HCT116 (cell line): ENCODE data around the gene KIAA1328. TPM values are rescaled to one million over a fixed set of nuclear protein-coding genes. Genes with fewer than 3 reads are reported as not detected.

Experiments
- ATAC-seq: fragments of 200-7000 bp; cut with Tn5 transposase; 2 replicates; pipeline ENCODE4 v1.9.1; 2020; ENCODE audit warnings: mild to moderate bottlenecking, moderate library complexity
- BruUV-seq: library from RNA; stranded (reverse); fragments of 400-500 nt; replicated peaks from 2 replicates; lab custom pipeline; 2021; lab: Mats Ljungman, UMichigan
- CTCF ChIA-PET: fragments of 300-600 bp; sonication (Branson Sonifier 250); formaldehyde crosslinking; loops from one replicate; lab custom pipeline; 2021; ENCODE audit warnings: antibody characterized with exemption; lab: Charles Lee
- POLR2A ChIA-PET: fragments of 300-600, 350-600 bp; sonication (Branson Sonifier 250); formaldehyde crosslinking; loops from one replicate; lab custom pipeline; 2021; ENCODE audit warnings: antibody characterized with exemption; lab: Charles Lee
- RAD21 ChIA-PET, 2 experiments: fragments of 300-600 bp; sonication (Branson Sonifier 250); formaldehyde crosslinking; loops; one replicate each; lab custom pipeline; 2023; ENCODE audit warnings: low total read pairs in 2 of 2; ENCODE audit not compliant: uncharacterized antibody in 2 of 2, unreplicated experiment in 2 of 2, low non-redundant PET in 1 of 2; lab: Charles Lee
- DNase-seq: peaks from one replicate; pipeline ENCODE4 v3.0.0-alpha.2; 2010; ENCODE audit warnings: low read depth, low spot score
- H2AFZ ChIP-seq: fragments of 200-600 bp; shearing (Covaris generic), sonication (generic); 2 replicates; pipeline ENCODE4 v1.6.1; 2017; ENCODE audit warnings: low read depth, mixed run types, mixed read lengths, antibody characterized with exemption, low read length; ENCODE audit not compliant: poor library complexity, severe bottlenecking
- H3K27ac ChIP-seq: 2 replicates; pipeline ENCODE4 v1.5.1; 2012; ENCODE audit warnings: low read depth, low read length
- H3K27me3 ChIP-seq: fragments of 200-600 bp; sonication (generic); 2 replicates; pipeline ENCODE4 v1.6.1; 2016; ENCODE audit warnings: mixed run types, low read length, mixed read lengths; ENCODE audit not compliant: insufficient read depth
- H3K36me3 ChIP-seq, 2 experiments: fragments of 200-500 bp in 1 of 2; fragments of 200-600 bp in 1 of 2; sonication (Bioruptor generic) in 1 of 2; sonication (generic) in 1 of 2; 2 replicates each; pipeline versions ENCODE4 v1.5.1 to v1.6.1; 2014 to 2016; ENCODE audit warnings: low read length in 2 of 2, inconsistent platforms in 1 of 2, mixed read lengths in 1 of 2, mixed run types in 1 of 2; ENCODE audit not compliant: insufficient read depth in 2 of 2, control insufficient read depth in 1 of 2
- H3K4me1 ChIP-seq, 2 experiments: fragments of 200-600 bp in 1 of 2; sonication (generic) in 1 of 2; 2 replicates each; pipeline versions ENCODE4 v1.5.1 to v1.6.1; 2012 to 2017; ENCODE audit warnings: low read length in 2 of 2, inconsistent platforms in 1 of 2, mild to moderate bottlenecking in 1 of 2, mixed read lengths in 1 of 2, mixed run types in 1 of 2, moderate library complexity in 1 of 2; ENCODE audit not compliant: insufficient read depth in 2 of 2, control insufficient read depth in 1 of 2
- H3K4me2 ChIP-seq: fragments of 200-600 bp; sonication (generic); 2 replicates; pipeline ENCODE4 v1.6.1; 2017; ENCODE audit warnings: mixed run types, low read length, mixed read lengths
- H3K4me3 ChIP-seq, 2 experiments: fragments of 200-600 bp in 1 of 2; sonication (generic) in 1 of 2; replicated peaks in 1 of 2; 2 replicates each; pipeline ENCODE4 v1.5.1; 2011 to 2016; ENCODE audit warnings: low read length in 2 of 2, control low read depth in 1 of 2, low read depth in 1 of 2, mild to moderate bottlenecking in 1 of 2, mixed read lengths in 1 of 2, mixed run types in 1 of 2
- H3K79me2 ChIP-seq: fragments of 200-600 bp; sonication (generic); 2 replicates; pipeline ENCODE4 v1.6.1; 2017; ENCODE audit warnings: mild to moderate bottlenecking, mixed run types, low read length, moderate library complexity, mixed read lengths; ENCODE audit not compliant: insufficient read depth
- H3K9ac ChIP-seq: fragments of 200-600 bp; sonication (generic); 2 replicates; pipeline ENCODE4 v1.6.1; 2016; ENCODE audit warnings: low read length, mixed read lengths
- H3K9me2 ChIP-seq: fragments of 200-600 bp; sonication (generic), shearing (Covaris generic); 2 replicates; pipeline ENCODE4 v1.6.1; 2017; ENCODE audit warnings: mixed run types, mild to moderate bottlenecking, moderate library complexity; ENCODE audit not compliant: insufficient read depth
- H3K9me3 ChIP-seq, 2 experiments: fragments of 200-500 bp in 1 of 2; fragments of 200-600 bp in 1 of 2; sonication (Bioruptor generic) in 1 of 2; sonication (generic) in 1 of 2; 2 replicates each; pipeline ENCODE4 v1.6.1; 2014 to 2017; ENCODE audit warnings: low read length in 2 of 2, mixed read lengths in 2 of 2, inconsistent platforms in 1 of 2, low read depth in 1 of 2, mild to moderate bottlenecking in 1 of 2, mixed run types in 1 of 2, moderate library complexity in 1 of 2; ENCODE audit not compliant: control insufficient read depth in 1 of 2, insufficient read depth in 1 of 2
- H4K20me1 ChIP-seq: fragments of 200-600 bp; sonication (generic), shearing (Covaris generic); 2 replicates; pipeline ENCODE4 v1.6.1; 2017; ENCODE audit warnings: mixed run types, mild to moderate bottlenecking, moderate library complexity; ENCODE audit not compliant: insufficient read depth
- CBX3 ChIP-seq: IDR thresholded peaks from 2 replicates; pipeline ENCODE4 v1.6.1; 2012; ENCODE audit warnings: low read depth
- CEBPB ChIP-seq: IDR thresholded peaks from 2 replicates; pipeline ENCODE4 v1.6.1; 2012; ENCODE audit warnings: low read depth
- EGR1 ChIP-seq: IDR thresholded peaks from 2 replicates; pipeline ENCODE4 v1.6.1; 2012; ENCODE audit warnings: low read depth
- ELF1 ChIP-seq: IDR thresholded peaks from 2 replicates; pipeline ENCODE4 v1.6.1; 2012; ENCODE audit warnings: low read depth, borderline replicate concordance
- EZH2 ChIP-seq: fragments of 200-600 bp; sonication (generic); IDR thresholded peaks from 2 replicates; pipeline ENCODE4 v1.6.1; 2017; ENCODE audit warnings: antibody characterized with exemption, mixed run types
- EZH2phosphoT487 ChIP-seq: fragments of 200-600 bp; IDR thresholded peaks from 2 replicates; pipeline ENCODE4 v1.6.1; 2018; ENCODE audit warnings: antibody characterized with exemption, borderline replicate concordance
- FOSL1 ChIP-seq: IDR thresholded peaks from 2 replicates; pipeline ENCODE4 v1.6.1; 2012; ENCODE audit warnings: low read depth
- JUND ChIP-seq: IDR thresholded peaks from 2 replicates; pipeline ENCODE4 v1.6.1; 2012
- POLR2A ChIP-seq: IDR thresholded peaks from 2 replicates; pipeline ENCODE4 v1.7.0; 2011; ENCODE audit warnings: borderline replicate concordance; ENCODE audit not compliant: insufficient read depth, insufficient read length; ENCODE audit errors: extremely low read depth
- POLR2AphosphoS5 ChIP-seq: IDR thresholded peaks from 2 replicates; pipeline ENCODE4 v1.6.1; 2011; ENCODE audit warnings: mild to moderate bottlenecking, low read depth, low read length, moderate library complexity
- SIN3A ChIP-seq: IDR thresholded peaks from 2 replicates; pipeline ENCODE4 v1.6.1; 2012; ENCODE audit warnings: low read depth
- SP1 ChIP-seq: IDR thresholded peaks from 2 replicates; pipeline ENCODE4 v1.6.1; 2012; ENCODE audit warnings: low read depth
- SRF ChIP-seq: IDR thresholded peaks from 2 replicates; pipeline ENCODE4 v1.6.1; 2012; ENCODE audit warnings: low read depth
- TCF7L2 ChIP-seq: IDR thresholded peaks from 2 replicates; pipeline ENCODE4 v1.7.0; 2011; ENCODE audit warnings: borderline replicate concordance, inconsistent platforms; ENCODE audit not compliant: insufficient read depth, insufficient read length; ENCODE audit errors: extremely low read depth
- YY1 ChIP-seq: IDR thresholded peaks from 2 replicates; pipeline ENCODE4 v1.6.1; 2011; ENCODE audit warnings: low read length, low read depth, moderate library complexity, mild to moderate bottlenecking; ENCODE audit not compliant: insufficient replicate concordance; ENCODE audit errors: extremely low read depth
- ZNF274 ChIP-seq: fragments of 200-500 bp; sonication (Bioruptor generic); IDR thresholded peaks from 2 replicates; pipeline ENCODE4 v1.6.1; 2014; ENCODE audit warnings: mild to moderate bottlenecking, low read depth, low read length, inconsistent platforms
- intact Hi-C: fragments of 100-400 bp; cut with micrococcal nuclease; formaldehyde crosslinking; loops from 2 replicates; pipeline ENCODE4 v1.10.0; 2022
- total RNA-seq: library from RNA; stranded (reverse); gene quantifications from one replicate; pipeline ENCODE4 v1.2.1, GENCODE V29; 2021; ENCODE audit not compliant: unreplicated experiment
- TF ChIP-seq, protein P1 (sequence below): IDR thresholded peaks from 2 replicates; pipeline ENCODE4 v1.6.1; 2012
- TF ChIP-seq, protein P2 (sequence below): IDR thresholded peaks from 2 replicates; pipeline ENCODE4 v1.6.1; 2012; ENCODE audit warnings: low read depth
- TF ChIP-seq, protein P3 (sequence below): IDR thresholded peaks from 2 replicates; pipeline ENCODE4 v1.6.1; 2012
- TF ChIP-seq, protein P4 (sequence below), 3 experiments: fragments of 200-600 bp in 1 of 3; sonication (generic) in 1 of 3; IDR thresholded peaks in 2 of 3; conservative IDR thresholded peaks in 1 of 3; 2 replicates each; pipeline ENCODE4 v1.5.1; 2012 to 2017; ENCODE audit warnings: low read depth in 2 of 3, low read length in 2 of 3, antibody characterized with exemption in 1 of 3, borderline replicate concordance in 1 of 3, control low read depth in 1 of 3, mild to moderate bottlenecking in 1 of 3, mixed read lengths in 1 of 3, mixed run types in 1 of 3, moderate library complexity in 1 of 3; ENCODE audit not compliant: insufficient read depth in 1 of 3

KIAA1328 gene
- total RNA-seq, 1 experiment from 2014 or later, result 5.2 TPM

DNA sequence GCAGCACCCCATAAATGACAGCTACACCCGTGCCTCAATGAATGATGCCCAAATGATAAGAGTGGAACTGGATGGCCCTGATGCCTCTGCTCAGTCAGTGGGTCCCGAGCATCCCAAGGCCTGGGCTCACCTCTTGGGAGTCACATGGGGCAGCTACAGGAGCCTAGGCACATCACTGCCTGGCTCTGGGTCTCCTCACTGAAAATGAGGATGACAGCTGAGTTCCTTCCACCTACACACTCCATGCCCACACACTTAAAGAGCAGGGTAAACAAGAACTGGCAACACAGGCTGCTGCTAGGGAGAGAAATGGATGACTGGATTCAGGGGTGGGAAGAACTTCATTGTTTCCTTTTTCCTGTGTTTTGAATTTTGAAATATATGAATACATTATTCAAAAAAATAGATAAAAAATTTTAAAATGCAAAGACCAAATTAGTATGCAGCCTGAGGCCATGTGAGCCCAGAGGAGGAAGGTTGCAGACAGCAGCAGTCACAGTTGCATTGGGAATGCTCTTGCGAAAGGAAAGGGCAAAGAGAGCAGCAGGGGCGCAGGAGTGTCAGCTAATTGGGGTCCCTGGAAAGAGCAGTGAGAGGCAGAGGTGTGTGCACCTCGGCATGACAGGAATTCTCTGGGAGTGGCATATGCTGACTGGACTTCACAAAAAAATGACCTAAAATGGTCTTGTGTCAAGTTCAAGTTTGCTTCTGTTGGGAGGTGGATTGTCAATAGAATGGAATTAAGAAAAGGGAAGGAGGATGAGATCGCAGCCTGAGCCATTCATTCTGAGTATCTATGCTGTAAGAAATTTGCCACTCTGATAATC is 409.6 kb downstream of the KIAA1328 start:
- intact Hi-C loops, result no loop called here
- Histone ChIP-seq H3K79me2 (no peaks in the 10 kb centered on the region), H3K9ac (no peak overlapping the region), H3K9me2 (no peaks in the 10 kb centered on the region), H3K9me3 (no peaks in the 10 kb centered on the region), H3K4me1 (no peaks in the 10 kb centered on the region), H3K27ac (no peak overlapping the region), H3K36me3 (no peaks in the 10 kb centered on the region), H3K27me3 (no peaks in the 10 kb centered on the region), H2AFZ (no peak overlapping the region), H4K20me1 (no peaks in the 10 kb centered on the region), H3K4me2 (no peak overlapping the region), H3K4me3 (no peak overlapping the region)
- ChIA-PET CTCF (no interaction called here), POLR2A (no interaction called here), RAD21 (no interaction called here)
- no peak for DNase-seq
- TF ChIP-seq JUND (no peak), ELF1 (no peak), POLR2AphosphoS5 (no peak), POLR2A (no peak), SP1 (no peak), FOSL1 (no peak), EZH2 (no peak), YY1 (no peak), CEBPB (no peak), SIN3A (no peak), ZNF274 (no peak), EZH2phosphoT487 (no peak), SRF (no peak), TCF7L2 (no peak), EGR1 (no peak), CBX3 (no peak)
- TF ChIP-seq, protein P1, sequence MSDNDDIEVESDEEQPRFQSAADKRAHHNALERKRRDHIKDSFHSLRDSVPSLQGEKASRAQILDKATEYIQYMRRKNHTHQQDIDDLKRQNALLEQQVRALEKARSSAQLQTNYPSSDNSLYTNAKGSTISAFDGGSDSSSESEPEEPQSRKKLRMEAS, result no peak
- TF ChIP-seq, protein P2, sequence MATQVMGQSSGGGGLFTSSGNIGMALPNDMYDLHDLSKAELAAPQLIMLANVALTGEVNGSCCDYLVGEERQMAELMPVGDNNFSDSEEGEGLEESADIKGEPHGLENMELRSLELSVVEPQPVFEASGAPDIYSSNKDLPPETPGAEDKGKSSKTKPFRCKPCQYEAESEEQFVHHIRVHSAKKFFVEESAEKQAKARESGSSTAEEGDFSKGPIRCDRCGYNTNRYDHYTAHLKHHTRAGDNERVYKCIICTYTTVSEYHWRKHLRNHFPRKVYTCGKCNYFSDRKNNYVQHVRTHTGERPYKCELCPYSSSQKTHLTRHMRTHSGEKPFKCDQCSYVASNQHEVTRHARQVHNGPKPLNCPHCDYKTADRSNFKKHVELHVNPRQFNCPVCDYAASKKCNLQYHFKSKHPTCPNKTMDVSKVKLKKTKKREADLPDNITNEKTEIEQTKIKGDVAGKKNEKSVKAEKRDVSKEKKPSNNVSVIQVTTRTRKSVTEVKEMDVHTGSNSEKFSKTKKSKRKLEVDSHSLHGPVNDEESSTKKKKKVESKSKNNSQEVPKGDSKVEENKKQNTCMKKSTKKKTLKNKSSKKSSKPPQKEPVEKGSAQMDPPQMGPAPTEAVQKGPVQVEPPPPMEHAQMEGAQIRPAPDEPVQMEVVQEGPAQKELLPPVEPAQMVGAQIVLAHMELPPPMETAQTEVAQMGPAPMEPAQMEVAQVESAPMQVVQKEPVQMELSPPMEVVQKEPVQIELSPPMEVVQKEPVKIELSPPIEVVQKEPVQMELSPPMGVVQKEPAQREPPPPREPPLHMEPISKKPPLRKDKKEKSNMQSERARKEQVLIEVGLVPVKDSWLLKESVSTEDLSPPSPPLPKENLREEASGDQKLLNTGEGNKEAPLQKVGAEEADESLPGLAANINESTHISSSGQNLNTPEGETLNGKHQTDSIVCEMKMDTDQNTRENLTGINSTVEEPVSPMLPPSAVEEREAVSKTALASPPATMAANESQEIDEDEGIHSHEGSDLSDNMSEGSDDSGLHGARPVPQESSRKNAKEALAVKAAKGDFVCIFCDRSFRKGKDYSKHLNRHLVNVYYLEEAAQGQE, result no peak
- TF ChIP-seq, protein P3, sequence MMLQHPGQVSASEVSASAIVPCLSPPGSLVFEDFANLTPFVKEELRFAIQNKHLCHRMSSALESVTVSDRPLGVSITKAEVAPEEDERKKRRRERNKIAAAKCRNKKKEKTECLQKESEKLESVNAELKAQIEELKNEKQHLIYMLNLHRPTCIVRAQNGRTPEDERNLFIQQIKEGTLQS, result no peak
- TF ChIP-seq, protein P4, sequence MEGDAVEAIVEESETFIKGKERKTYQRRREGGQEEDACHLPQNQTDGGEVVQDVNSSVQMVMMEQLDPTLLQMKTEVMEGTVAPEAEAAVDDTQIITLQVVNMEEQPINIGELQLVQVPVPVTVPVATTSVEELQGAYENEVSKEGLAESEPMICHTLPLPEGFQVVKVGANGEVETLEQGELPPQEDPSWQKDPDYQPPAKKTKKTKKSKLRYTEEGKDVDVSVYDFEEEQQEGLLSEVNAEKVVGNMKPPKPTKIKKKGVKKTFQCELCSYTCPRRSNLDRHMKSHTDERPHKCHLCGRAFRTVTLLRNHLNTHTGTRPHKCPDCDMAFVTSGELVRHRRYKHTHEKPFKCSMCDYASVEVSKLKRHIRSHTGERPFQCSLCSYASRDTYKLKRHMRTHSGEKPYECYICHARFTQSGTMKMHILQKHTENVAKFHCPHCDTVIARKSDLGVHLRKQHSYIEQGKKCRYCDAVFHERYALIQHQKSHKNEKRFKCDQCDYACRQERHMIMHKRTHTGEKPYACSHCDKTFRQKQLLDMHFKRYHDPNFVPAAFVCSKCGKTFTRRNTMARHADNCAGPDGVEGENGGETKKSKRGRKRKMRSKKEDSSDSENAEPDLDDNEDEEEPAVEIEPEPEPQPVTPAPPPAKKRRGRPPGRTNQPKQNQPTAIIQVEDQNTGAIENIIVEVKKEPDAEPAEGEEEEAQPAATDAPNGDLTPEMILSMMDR (IDR thresholded peaks at IDR 0.05 in 2 of 3, conservative IDR thresholded peaks at IDR 0.05 in 1 of 3; ENCODE audit: borderline replicate concordance in 1 of 3, insufficient read depth in 1 of 3, low read depth in 2 of 3, low read length in 2 of 3), result no peak
- BruUV-seq, result no TSS peak
- no peak for ATAC-seq
